ENCODE measurements around the gene NEK11.

Gene NEK11

GRCh38 chr3:131026321-131027151 is at the start of gene NEK11, which contains the start of gene ASTE1:
Gene NEK11, plus strand, starts transcription at chr3:131026877. Its CDS starts 2,832 bp downstream, at chr3:131029709.
Gene ASTE1, minus strand, starts transcription at chr3:131026825. Its CDS starts 1,519 bp downstream, at chr3:131025306.
- peak; percentile 100 for ATAC-seq
- H3K9me3 Mint-ChIP-seq: no peaks in the 10 kb centered on the region

GRCh38 chr3:130979117-130979516 is 47.6 kb upstream of the NEK11 start:
- ATAC-seq: no peak
- Mint-ChIP-seq H3K4me1 (no peaks in the 10 kb centered on the region), H3K27ac (no peak overlapping the region), H3K27me3 (no peaks in the 10 kb centered on the region), H3K36me3 (peaks cover 47% of the 10 kb centered on the region), H3K4me3 (no peak overlapping the region), H3K9me3 (no peaks in the 10 kb centered on the region)

More at GRCh38 chr3:131026321-131027151, at the start of gene NEK11, which contains the start of gene ASTE1:
- Mint-ChIP-seq H3K27ac (peak within 1 kb of the TSS; percentile 89), H3K27me3 (no peaks in the 10 kb centered on the region), H3K4me1 (peaks cover 36% of the 10 kb centered on the region), H3K36me3 (peaks cover 21% of the 10 kb centered on the region), H3K4me3 (peak within 1 kb of the TSS; percentile 91)

- Mint-ChIP-seq H3K9me3 (no peaks in the 10 kb centered on the region), H3K4me3 (no peak overlapping the region), H3K4me1 (no peaks in the 10 kb centered on the region), H3K27ac (no peak overlapping the region), H3K36me3 (peaks cover 39% of the 10 kb centered on the region), H3K27me3 (no peaks in the 10 kb centered on the region)
- ATAC-seq: no peak
Observed at GRCh38 chr3:130981469-130981868, 45.2 kb upstream of the NEK11 start.

- H3K27ac Mint-ChIP-seq: peak overlapping the region; percentile 6
- ATAC-seq: no peak
- H3K36me3 Mint-ChIP-seq: peaks cover 47% of the 10 kb centered on the region
- H3K4me1 Mint-ChIP-seq: peaks cover 6% of the 10 kb centered on the region
- no peaks in the 10 kb centered on the region for H3K9me3 Mint-ChIP-seq
- H3K27me3 Mint-ChIP-seq: no peaks in the 10 kb centered on the region
- no peak overlapping the region for H3K4me3 Mint-ChIP-seq
Observed at GRCh38 chr3:130990282-130990681, 36.4 kb upstream of the NEK11 start.

GRCh38 chr3:130991126-130991525 is 35.6 kb upstream of the NEK11 start:
- Mint-ChIP-seq H3K27ac (no peak overlapping the region), H3K4me1 (peaks cover 6% of the 10 kb centered on the region), H3K9me3 (no peaks in the 10 kb centered on the region), H3K36me3 (peaks cover 41% of the 10 kb centered on the region), H3K4me3 (no peak overlapping the region), H3K27me3 (no peaks in the 10 kb centered on the region)
- no peak for ATAC-seq

GRCh38 chr3:130992344-130992743 is 34.3 kb upstream of the NEK11 start:
- H3K4me3 Mint-ChIP-seq: no peak overlapping the region
- peaks cover 6% of the 10 kb centered on the region for H3K4me1 Mint-ChIP-seq
- H3K27ac Mint-ChIP-seq: no peak overlapping the region
- no peak for ATAC-seq
- H3K27me3 Mint-ChIP-seq: no peaks in the 10 kb centered on the region
- H3K9me3 Mint-ChIP-seq: no peaks in the 10 kb centered on the region
- H3K36me3 Mint-ChIP-seq: peaks cover 49% of the 10 kb centered on the region

- H3K27ac Mint-ChIP-seq: no peak overlapping the region
- no peak overlapping the region for H3K4me3 Mint-ChIP-seq
- no peaks in the 10 kb centered on the region for H3K4me1 Mint-ChIP-seq
- no peak for ATAC-seq
- peaks cover 22% of the 10 kb centered on the region for H3K36me3 Mint-ChIP-seq
- H3K27me3 Mint-ChIP-seq: no peaks in the 10 kb centered on the region
- H3K9me3 Mint-ChIP-seq: no peaks in the 10 kb centered on the region
Observed at GRCh38 chr3:130997289-130997688, 29.4 kb upstream of the NEK11 start.

- no peaks in the 10 kb centered on the region for H3K27me3 Mint-ChIP-seq
- peaks cover 31% of the 10 kb centered on the region for H3K36me3 Mint-ChIP-seq
- H3K27ac Mint-ChIP-seq: no peak overlapping the region
- no peaks in the 10 kb centered on the region for H3K9me3 Mint-ChIP-seq
- H3K4me3 Mint-ChIP-seq: no peak overlapping the region
- ATAC-seq: no peak
- H3K4me1 Mint-ChIP-seq: no peaks in the 10 kb centered on the region
Observed at GRCh38 chr3:131001071-131001470, 25.6 kb upstream of the NEK11 start.

- no peak overlapping the region for H3K4me3 Mint-ChIP-seq
- no peaks in the 10 kb centered on the region for H3K9me3 Mint-ChIP-seq
- no peaks in the 10 kb centered on the region for H3K27me3 Mint-ChIP-seq
- ATAC-seq: no peak
- no peak overlapping the region for H3K27ac Mint-ChIP-seq
- H3K4me1 Mint-ChIP-seq: no peaks in the 10 kb centered on the region
- H3K36me3 Mint-ChIP-seq: peaks cover 41% of the 10 kb centered on the region
Observed at GRCh38 chr3:131004603-131005002, 22.1 kb upstream of the NEK11 start.

- Mint-ChIP-seq H3K9me3 (no peaks in the 10 kb centered on the region), H3K4me3 (no peak overlapping the region), H3K27me3 (no peaks in the 10 kb centered on the region), H3K27ac (no peak overlapping the region), H3K36me3 (peaks cover 50% of the 10 kb centered on the region), H3K4me1 (no peaks in the 10 kb centered on the region)
- no peak for ATAC-seq
Observed at GRCh38 chr3:131007256-131007655, 19.4 kb upstream of the NEK11 start.

- no peak for ATAC-seq
- H3K27ac Mint-ChIP-seq: no peak overlapping the region
- no peaks in the 10 kb centered on the region for H3K4me1 Mint-ChIP-seq
- no peaks in the 10 kb centered on the region for H3K27me3 Mint-ChIP-seq
- no peak overlapping the region for H3K4me3 Mint-ChIP-seq
- no peaks in the 10 kb centered on the region for H3K9me3 Mint-ChIP-seq
- peaks cover 53% of the 10 kb centered on the region for H3K36me3 Mint-ChIP-seq
Observed at GRCh38 chr3:131007782-131008181, 18.9 kb upstream of the NEK11 start.

- H3K36me3 Mint-ChIP-seq: peaks cover 57% of the 10 kb centered on the region
- ATAC-seq: no peak
- no peaks in the 10 kb centered on the region for H3K4me1 Mint-ChIP-seq
- H3K27me3 Mint-ChIP-seq: no peaks in the 10 kb centered on the region
- no peak overlapping the region for H3K4me3 Mint-ChIP-seq
- no peaks in the 10 kb centered on the region for H3K9me3 Mint-ChIP-seq
- H3K27ac Mint-ChIP-seq: no peak overlapping the region
Observed at GRCh38 chr3:131008326-131008725, 18.4 kb upstream of the NEK11 start.

- H3K27me3 Mint-ChIP-seq: no peaks in the 10 kb centered on the region
- ATAC-seq: no peak
- H3K27ac Mint-ChIP-seq: no peak overlapping the region
Observed at GRCh38 chr3:131009698-131010097, 17.0 kb upstream of the NEK11 start.

GRCh38 chr3:131018970-131019369 is 7.7 kb upstream of the NEK11 start:
- no peaks in the 10 kb centered on the region for H3K9me3 Mint-ChIP-seq
- H3K27ac Mint-ChIP-seq: no peak overlapping the region
- H3K36me3 Mint-ChIP-seq: peaks cover 29% of the 10 kb centered on the region
- no peak overlapping the region for H3K4me3 Mint-ChIP-seq
- H3K27me3 Mint-ChIP-seq: no peaks in the 10 kb centered on the region
- ATAC-seq: no peak
- peaks cover 24% of the 10 kb centered on the region for H3K4me1 Mint-ChIP-seq

More at GRCh38 chr3:131009698-131010097, 17.0 kb upstream of the NEK11 start:
- H3K9me3 Mint-ChIP-seq: no peaks in the 10 kb centered on the region
- H3K36me3 Mint-ChIP-seq: peaks cover 56% of the 10 kb centered on the region
- H3K4me3 Mint-ChIP-seq: no peak overlapping the region
- no peaks in the 10 kb centered on the region for H3K4me1 Mint-ChIP-seq

- Mint-ChIP-seq H3K4me1 (peaks cover 36% of the 10 kb centered on the region), H3K4me3 (no peak overlapping the region), H3K9me3 (no peaks in the 10 kb centered on the region), H3K27me3 (no peaks in the 10 kb centered on the region), H3K36me3 (peaks cover 36% of the 10 kb centered on the region), H3K27ac (no peak overlapping the region)
- ATAC-seq: peak; percentile 50
Observed at GRCh38 chr3:131020122-131020693, 6.5 kb upstream of the NEK11 start.

GRCh38 chr3:131025539-131025938 is 1.1 kb upstream of the NEK11 start:
- H3K4me3 Mint-ChIP-seq: peak overlapping the region; percentile 91
- ATAC-seq: no peak
- no peaks in the 10 kb centered on the region for H3K27me3 Mint-ChIP-seq
- peaks cover 46% of the 10 kb centered on the region for H3K4me1 Mint-ChIP-seq
- H3K36me3 Mint-ChIP-seq: peaks cover 22% of the 10 kb centered on the region
- no peaks in the 10 kb centered on the region for H3K9me3 Mint-ChIP-seq
- H3K27ac Mint-ChIP-seq: peak overlapping the region; percentile 89

Data from stimulated activated memory B cell treated with anti-CD40 and anti-IgM and Interleukin-4, amounts not matched to agents 10 μg/mL and 1 μg/mL and 100 μg/mL, for 72 hours (primary cell).